Measurements from ENCODE around the gene LITAF. TPM values are rescaled to one million over a fixed set of nuclear protein-coding genes. Genes with fewer than 3 reads are reported as not detected.

The LITAF gene
- total RNA-seq, 1 donor from 2014 or later, result 170 TPM

DNA sequence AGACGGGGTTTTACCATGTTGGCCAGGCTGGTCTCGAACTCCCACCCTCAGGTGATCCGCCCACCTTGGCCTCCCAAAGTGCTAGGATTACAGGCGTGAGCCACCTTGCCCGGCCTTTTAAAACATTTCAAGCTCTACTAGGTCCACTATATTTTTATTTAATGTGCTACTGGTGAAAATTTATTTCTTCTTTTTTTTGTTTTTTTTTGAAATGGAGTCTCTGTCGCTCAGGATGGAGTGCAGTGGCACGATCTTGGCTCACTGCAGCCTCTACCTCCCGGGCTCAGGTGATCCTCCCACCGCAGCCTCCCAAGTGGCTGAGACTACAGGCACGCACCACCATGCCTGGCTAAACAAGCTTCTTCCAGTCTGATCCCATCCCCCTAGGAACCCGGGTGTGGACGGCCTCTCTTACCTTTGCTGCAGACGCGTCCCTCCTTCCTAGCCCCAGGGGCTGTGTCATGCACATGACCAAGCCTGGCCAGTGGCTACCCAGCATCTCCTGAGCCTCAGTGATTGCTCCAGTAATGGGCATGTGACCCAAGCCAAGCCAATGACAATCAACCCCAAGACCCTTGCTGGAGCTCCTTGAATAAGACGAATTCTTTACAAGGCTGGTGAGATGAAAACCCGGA, 40.1 kb upstream of the LITAF start:
- intact Hi-C loops (cut with micrococcal nuclease), result no loop called here
- Mint-ChIP-seq H3K36me3 (ENCODE audit: low read depth) (no peaks in the 10 kb centered on the region), H3K27ac (no peak overlapping the region), H3K27me3 (no peaks in the 10 kb centered on the region), H3K4me1 (peaks cover 37% of the 10 kb centered on the region), H3K4me3 (no peak overlapping the region), H3K9me3 (no peaks in the 10 kb centered on the region)
- no peak for DNase-seq

DNA sequence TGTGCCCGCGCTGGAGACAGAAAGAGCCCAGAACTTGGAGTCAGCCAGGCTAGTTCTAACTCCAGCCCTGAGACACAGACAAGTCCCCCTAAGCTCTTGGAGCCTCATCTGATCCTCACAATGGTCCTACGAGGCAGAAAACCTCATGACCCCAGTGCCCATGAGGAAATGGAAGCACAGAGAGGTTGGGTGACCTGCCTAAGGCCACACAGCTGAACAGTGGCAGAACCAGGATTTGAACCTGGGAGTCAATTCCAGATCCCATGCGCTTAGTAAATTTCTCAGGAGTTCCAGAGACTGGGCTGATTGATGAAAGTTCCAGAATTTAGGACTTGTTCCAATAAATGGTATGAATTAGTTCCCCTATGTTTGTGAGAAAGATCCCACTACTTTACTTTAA, 39.0 kb upstream of the LITAF start:
- H3K9me3 Mint-ChIP-seq, result no peaks in the 10 kb centered on the region
- H3K27me3 Mint-ChIP-seq, result no peaks in the 10 kb centered on the region
- no peak overlapping the region for H3K4me3 Mint-ChIP-seq
- DNase-seq, result no peak
- H3K4me1 Mint-ChIP-seq, result peaks cover 42% of the 10 kb centered on the region
- peaks cover 2% of the 10 kb centered on the region for H3K36me3 Mint-ChIP-seq (ENCODE audit: low read depth)
- no peak overlapping the region for H3K27ac Mint-ChIP-seq
- intact Hi-C loops (cut with micrococcal nuclease), result no loop called here

DNA sequence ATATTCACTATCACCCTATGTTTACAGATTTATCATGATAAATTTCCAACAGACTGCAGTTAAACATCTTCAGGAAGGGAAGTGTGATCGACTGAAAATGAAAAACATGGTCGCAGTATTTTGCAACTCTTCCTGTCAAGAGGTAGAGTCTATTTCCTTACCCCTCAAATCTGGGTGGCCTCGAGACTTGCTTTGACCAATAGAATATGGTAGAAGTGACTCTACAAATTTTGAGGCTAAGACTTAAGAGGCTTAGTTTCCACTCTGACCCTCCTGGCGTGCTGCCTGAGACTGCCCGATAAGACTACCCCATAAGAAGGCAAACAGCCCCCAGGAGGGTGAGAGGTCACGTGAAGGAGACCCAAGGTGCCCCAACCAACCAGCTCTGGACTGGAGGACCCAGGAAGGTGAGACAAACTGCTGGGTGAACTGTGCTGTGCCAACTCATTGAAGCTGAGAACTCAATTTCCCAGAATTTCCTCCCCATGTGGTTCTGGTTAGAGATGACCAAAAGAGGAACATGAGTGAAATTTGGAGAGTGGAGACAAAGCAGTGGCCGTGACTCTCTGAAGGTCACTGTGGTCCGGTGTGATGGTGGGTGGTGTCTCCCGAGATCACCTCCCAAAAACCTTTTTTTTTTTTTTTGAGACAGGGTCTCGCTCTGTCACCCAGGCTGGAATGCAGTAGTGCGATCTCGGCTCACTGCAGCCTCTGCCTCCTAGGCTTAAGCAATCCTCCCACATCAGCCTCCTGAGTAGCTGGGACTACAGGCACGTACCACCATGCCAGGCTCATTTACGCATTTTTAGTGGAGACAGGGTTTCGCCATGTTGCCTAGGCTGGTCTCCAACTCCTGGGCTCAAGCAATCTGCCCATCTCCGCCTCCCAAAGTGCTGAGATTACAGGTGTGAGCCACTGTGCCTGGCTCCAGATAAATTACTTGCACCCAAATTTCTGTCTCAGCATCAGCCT, 38.2 kb upstream of the LITAF start:
- H3K4me1 Mint-ChIP-seq, result peaks cover 43% of the 10 kb centered on the region
- H3K36me3 Mint-ChIP-seq (ENCODE audit: low read depth), result peaks cover 5% of the 10 kb centered on the region
- no peak overlapping the region for H3K4me3 Mint-ChIP-seq
- H3K9me3 Mint-ChIP-seq, result peaks cover 5% of the 10 kb centered on the region
- intact Hi-C loops (cut with micrococcal nuclease), result loop anchor here (5.0 kb wide), 1 partner anchor 43 kb away; no protein-coding TSS in a partner anchor
- H3K27me3 Mint-ChIP-seq, result no peaks in the 10 kb centered on the region
- no peak overlapping the region for H3K27ac Mint-ChIP-seq
- peak; percentile 60 for DNase-seq

DNA sequence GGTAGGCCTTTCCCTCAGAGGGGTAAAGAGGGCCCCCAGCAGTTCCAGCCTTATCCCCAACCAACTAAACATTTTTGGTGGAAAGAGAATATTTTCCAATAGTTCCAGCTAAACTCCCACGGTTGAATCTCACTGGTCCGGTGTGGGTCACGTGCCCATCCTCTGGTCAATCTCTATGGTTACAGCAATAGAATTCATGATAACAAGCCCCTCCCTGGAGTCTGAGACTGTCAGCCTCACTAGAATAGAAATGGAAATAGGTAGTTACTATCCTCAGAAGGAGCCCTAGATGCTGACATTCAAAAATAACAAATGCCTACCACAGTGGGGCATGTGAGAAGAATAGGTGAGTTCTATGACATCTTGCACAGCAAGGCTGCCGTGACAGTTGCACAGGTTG, 37.5 kb upstream of the LITAF start:
- Mint-ChIP-seq H3K9me3 (peaks cover 5% of the 10 kb centered on the region), H3K27ac (peak overlapping the region; percentile 29), H3K4me3 (peak overlapping the region; percentile 47), H3K4me1 (peaks cover 41% of the 10 kb centered on the region), H3K27me3 (no peaks in the 10 kb centered on the region), H3K36me3 (ENCODE audit: low read depth) (peaks cover 5% of the 10 kb centered on the region)
- DNase-seq, result no peak
- intact Hi-C loops (cut with micrococcal nuclease), result loop anchor here (5.0 kb wide), 1 partner anchor 42 kb away; no protein-coding TSS in a partner anchor

DNA sequence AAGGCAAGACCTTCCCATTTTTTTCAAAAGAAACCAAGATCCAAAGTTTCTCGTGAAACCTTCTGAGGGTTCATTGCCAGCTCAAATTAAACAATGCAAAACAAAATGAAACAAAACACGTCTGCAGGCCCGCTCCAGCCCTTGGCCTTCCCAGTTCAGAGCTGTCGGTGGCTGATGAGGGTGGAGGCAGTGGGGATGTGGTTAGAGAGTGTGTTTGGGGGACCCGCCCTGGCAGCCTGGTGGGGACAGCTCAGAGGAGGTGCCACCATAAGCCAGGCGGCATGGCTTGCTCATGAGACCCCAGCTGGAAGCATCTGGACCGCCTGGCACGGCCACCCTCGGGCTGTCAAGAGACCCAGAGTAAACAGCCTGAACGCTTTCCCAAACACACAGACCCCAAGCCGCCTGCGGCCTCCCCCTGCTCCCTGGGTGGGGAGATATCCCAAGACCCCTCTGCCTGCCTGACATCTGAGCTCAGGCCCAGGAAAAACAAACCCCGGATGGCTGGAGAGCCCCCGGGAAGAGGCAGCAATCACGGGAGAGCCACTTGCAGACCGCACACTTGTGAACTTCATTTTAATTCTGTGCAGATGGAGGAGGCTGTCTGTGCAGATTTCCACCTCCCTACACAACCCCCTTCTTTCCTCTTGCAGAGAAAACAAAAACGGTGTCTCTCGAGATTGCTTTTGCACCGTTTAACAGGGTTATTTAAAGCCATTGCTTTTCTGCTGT, 35.4 kb upstream of the LITAF start:
- Mint-ChIP-seq H3K9me3 (peaks cover 5% of the 10 kb centered on the region), H3K4me1 (peaks cover 41% of the 10 kb centered on the region), H3K36me3 (ENCODE audit: low read depth) (peaks cover 5% of the 10 kb centered on the region), H3K27ac (peak overlapping the region; percentile 86), H3K4me3 (peak overlapping the region; percentile 80), H3K27me3 (no peaks in the 10 kb centered on the region)
- intact Hi-C loops (cut with micrococcal nuclease), result loop anchor here (5.0 kb wide), 1 partner anchor 40 kb away; no protein-coding TSS in a partner anchor
- peak; percentile 84 for DNase-seq

DNA sequence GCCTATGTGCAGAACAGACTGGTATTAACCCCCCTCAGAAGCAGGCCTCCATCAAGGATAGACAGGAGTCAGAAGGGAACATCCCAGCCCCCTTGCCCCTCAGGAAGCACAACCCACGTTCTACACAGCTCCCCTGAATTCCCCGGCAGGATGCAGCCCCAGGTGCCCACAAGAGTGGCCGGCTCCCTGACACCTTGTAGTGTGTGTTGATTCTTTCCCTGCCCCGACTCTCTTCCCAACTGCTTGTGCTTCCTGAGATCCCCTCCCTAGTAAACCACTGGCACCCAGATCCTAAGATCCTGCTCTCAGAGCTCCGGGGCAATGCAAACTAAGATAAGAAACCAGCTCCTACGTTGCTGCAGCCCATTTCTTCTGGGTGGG, 34.8 kb upstream of the LITAF start:
- intact Hi-C loops (cut with micrococcal nuclease), result loop anchor here (5.0 kb wide), 1 partner anchor 39 kb away; no protein-coding TSS in a partner anchor
- Mint-ChIP-seq H3K9me3 (peaks cover 5% of the 10 kb centered on the region), H3K4me3 (peak overlapping the region; percentile 80), H3K36me3 (ENCODE audit: low read depth) (peaks cover 5% of the 10 kb centered on the region), H3K27ac (peak overlapping the region; percentile 86), H3K4me1 (peaks cover 41% of the 10 kb centered on the region), H3K27me3 (no peaks in the 10 kb centered on the region)
- DNase-seq, result peak; percentile 63

DNA sequence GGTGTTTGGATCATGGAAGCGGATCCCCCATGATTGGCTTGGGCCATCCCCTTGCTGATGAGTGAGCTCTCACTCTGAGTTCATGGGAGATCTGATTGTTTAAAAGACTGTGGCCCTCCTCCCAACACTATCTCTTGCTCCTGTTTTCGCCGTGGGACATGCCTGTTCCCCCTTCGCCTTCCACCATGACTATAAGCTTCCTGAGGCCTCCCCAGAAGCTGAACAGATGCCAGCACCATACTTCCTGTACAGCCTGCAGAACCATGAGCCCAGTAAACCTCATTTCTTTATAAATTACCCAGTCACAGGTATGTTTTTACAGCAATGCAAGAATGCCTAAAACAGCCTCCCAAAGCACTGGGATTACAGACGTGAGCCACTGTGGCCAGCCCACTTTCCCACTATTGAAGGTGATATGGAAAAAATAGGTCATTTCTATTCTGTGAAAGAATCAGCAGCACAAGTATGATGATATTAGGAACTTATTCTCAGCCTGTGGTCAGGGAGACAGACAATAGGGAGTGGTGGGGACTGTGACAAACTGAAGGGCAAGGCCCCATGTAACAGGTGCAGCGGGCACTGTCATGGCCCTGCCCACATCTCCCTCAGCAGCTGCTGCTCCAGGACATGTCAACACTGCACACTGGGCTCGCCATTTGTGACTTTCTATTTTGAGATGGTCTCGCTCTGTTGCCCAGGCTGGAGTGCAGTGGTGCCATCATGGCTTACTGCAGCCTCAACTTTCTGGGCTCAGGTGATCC, 33.7 kb upstream of the LITAF start:
- intact Hi-C loops (cut with micrococcal nuclease), result loop anchor here (5.0 kb wide), 1 partner anchor 38 kb away; no protein-coding TSS in a partner anchor
- no peaks in the 10 kb centered on the region for H3K27me3 Mint-ChIP-seq
- peak overlapping the region; percentile 74 for H3K27ac Mint-ChIP-seq
- peaks cover 5% of the 10 kb centered on the region for H3K9me3 Mint-ChIP-seq
- H3K36me3 Mint-ChIP-seq (ENCODE audit: low read depth), result peaks cover 5% of the 10 kb centered on the region
- DNase-seq, result no peak
- H3K4me1 Mint-ChIP-seq, result peaks cover 36% of the 10 kb centered on the region
- H3K4me3 Mint-ChIP-seq, result peak overlapping the region; percentile 27

DNA sequence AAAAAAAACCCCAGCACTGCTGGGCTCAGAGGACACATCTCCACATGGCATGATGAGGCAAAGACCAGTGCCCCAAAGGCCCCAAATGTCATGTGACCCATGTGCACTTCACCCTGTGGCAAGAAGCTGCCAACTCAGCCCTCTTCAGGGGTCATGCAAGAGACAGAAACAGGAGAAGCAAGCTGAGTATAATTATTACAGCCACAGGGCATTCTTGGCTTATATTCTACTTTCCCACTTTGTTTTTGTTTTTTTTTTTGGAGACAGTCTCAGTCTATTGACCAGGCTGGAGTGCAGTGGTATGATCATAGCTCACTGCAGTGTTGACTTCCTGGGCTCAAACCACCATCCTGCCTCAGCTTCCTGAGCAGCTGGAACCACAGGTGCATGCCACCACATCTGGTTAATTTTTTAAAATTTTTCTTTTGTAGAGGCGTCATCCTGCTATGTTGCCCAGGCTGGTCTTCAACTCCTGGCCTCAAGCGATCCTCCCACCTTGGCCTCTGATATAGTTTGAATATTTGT, 32.7 kb upstream of the LITAF start:
- peaks cover 31% of the 10 kb centered on the region for H3K4me1 Mint-ChIP-seq
- H3K27me3 Mint-ChIP-seq, result no peaks in the 10 kb centered on the region
- H3K36me3 Mint-ChIP-seq (ENCODE audit: low read depth), result peaks cover 5% of the 10 kb centered on the region
- H3K27ac Mint-ChIP-seq, result peak overlapping the region; percentile 91
- peak overlapping the region; percentile 45 for H3K4me3 Mint-ChIP-seq
- peak; percentile 80 for DNase-seq
- peaks cover 5% of the 10 kb centered on the region for H3K9me3 Mint-ChIP-seq
- intact Hi-C loops (cut with micrococcal nuclease), result no loop called here

DNA sequence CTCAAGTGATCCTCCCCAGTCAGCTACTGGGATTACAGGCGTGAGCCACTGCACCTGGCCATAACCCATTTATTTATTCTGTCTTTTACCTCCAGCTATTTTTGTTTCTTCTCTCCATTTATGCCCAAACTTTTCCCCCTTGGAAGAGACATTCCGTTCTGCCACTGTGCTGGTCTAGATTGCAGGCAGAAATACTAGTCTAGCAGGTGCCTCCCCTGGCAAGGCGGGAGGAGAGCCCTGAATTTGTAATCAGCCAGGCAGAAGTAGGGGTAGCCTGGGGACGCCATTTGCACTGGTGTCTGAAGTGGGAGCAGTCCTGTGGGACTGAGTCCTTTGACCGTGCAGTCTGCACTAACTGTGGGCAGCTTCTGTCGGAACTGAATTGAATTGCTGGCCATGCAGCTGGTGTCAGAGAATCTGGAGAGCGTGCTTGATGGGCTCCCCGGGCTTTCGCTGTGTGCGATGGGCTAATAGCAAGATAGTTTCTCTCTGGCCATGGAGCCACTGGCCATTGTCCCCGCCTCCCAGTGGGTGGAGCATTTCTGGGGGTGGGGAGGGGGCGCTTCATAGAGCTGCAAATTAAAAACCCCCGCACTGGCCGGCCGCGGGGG, 31.5 kb upstream of the LITAF start:
- no peak for DNase-seq
- Mint-ChIP-seq H3K4me3 (no peak overlapping the region), H3K27ac (no peak overlapping the region), H3K36me3 (ENCODE audit: low read depth) (peaks cover 5% of the 10 kb centered on the region), H3K9me3 (peaks cover 5% of the 10 kb centered on the region), H3K27me3 (no peaks in the 10 kb centered on the region), H3K4me1 (peaks cover 29% of the 10 kb centered on the region)
- intact Hi-C loops (cut with micrococcal nuclease), result no loop called here

DNA sequence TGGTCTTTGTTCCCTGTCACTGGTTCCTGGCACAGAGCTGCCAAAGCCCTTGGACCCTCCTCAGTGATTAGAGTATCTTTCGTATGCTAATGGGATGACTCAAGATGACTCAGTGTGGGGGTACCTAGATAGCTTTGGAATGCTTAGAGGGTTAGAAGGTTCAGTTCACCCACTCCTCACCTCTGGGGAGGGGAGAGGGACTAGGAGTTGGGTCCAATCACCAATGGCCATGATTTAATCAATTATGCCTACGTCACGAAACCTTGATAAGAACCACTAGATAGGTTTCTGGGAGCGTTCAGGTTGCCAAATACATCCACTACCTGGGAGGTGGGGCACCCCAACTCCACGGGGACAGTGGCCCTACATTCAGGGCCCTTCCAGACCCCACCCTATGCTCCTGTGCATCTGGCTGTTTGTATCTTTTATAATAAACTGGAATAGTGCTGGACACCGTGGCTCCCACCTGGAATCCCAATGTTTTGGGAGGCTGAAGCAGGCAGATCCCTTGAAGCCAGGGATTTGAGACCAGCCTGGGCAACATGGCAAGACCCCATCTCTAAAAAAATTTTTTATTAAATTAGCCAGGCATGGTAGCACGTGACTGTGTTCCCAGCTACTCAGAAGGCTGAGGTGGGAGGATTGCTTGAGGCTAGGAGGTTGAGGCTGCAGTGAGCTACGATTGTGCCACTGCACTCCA, 29.2 kb upstream of the LITAF start:
- Mint-ChIP-seq H3K27me3 (no peaks in the 10 kb centered on the region), H3K36me3 (ENCODE audit: low read depth) (peaks cover 3% of the 10 kb centered on the region), H3K4me1 (peaks cover 18% of the 10 kb centered on the region), H3K4me3 (no peak overlapping the region), H3K27ac (no peak overlapping the region), H3K9me3 (peaks cover 5% of the 10 kb centered on the region)
- DNase-seq, result no peak
- intact Hi-C loops (cut with micrococcal nuclease), result no loop called here

DNA sequence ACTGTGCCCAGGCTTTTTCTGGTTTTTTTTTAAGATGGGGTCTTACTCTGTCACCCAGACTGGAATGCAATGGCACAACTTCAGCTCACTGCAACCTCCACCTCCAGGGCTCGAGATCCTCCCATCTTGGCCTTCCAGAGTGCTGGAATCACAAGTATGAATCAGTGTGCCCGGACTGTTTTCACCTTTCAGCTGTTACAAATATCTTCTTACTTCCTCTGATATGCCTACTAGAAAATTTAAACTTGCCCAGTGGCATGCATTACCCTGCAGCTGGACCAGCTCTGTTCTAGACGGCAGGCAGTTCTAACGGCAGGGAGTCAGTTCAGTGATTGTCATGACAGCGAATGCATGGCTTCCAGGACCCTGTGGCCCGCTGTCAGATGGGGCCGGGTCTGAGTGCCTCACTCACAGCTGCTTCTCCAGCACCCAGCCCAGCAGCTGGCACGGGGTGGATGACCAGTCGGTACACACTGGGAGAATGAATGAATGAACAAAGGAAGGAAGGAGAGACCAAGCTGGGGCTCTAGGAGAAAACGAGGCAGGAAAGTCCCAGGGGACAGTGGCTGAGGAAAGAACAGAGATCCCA, 28.0 kb upstream of the LITAF start:
- Mint-ChIP-seq H3K27me3 (peaks cover 5% of the 10 kb centered on the region), H3K4me1 (peaks cover 13% of the 10 kb centered on the region), H3K36me3 (ENCODE audit: low read depth) (no peaks in the 10 kb centered on the region), H3K27ac (no peak overlapping the region), H3K4me3 (no peak overlapping the region), H3K9me3 (no peaks in the 10 kb centered on the region)
- DNase-seq, result no peak
- intact Hi-C loops (cut with micrococcal nuclease), result no loop called here

All from activated CD4-positive, alpha-beta T cell treated with anti-CD3 and anti-CD28 coated beads, Interleukin-2, amount 10 ng/mL, durations not matched to agents 24 days and 14 days (primary cell).